ENCODE data around the gene OBSL1.

OBSL1 gene

GRCh38 chr2:219560893-219561178, 10.5 kb downstream of the OBSL1 start:
- Mint-ChIP-seq H3K27ac (peak overlapping the region; percentile 86), H3K4me3 (no peak overlapping the region), H3K4me1 (peaks cover 29% of the 10 kb centered on the region), H3K27me3 (ENCODE audit: low read depth, poor library complexity) (peaks cover 3% of the 10 kb centered on the region), H3K9me3 (no peaks in the 10 kb centered on the region), H3K36me3 (ENCODE audit: low read depth) (peaks cover 54% of the 10 kb centered on the region)
- TF ChIP-seq, protein P1, sequence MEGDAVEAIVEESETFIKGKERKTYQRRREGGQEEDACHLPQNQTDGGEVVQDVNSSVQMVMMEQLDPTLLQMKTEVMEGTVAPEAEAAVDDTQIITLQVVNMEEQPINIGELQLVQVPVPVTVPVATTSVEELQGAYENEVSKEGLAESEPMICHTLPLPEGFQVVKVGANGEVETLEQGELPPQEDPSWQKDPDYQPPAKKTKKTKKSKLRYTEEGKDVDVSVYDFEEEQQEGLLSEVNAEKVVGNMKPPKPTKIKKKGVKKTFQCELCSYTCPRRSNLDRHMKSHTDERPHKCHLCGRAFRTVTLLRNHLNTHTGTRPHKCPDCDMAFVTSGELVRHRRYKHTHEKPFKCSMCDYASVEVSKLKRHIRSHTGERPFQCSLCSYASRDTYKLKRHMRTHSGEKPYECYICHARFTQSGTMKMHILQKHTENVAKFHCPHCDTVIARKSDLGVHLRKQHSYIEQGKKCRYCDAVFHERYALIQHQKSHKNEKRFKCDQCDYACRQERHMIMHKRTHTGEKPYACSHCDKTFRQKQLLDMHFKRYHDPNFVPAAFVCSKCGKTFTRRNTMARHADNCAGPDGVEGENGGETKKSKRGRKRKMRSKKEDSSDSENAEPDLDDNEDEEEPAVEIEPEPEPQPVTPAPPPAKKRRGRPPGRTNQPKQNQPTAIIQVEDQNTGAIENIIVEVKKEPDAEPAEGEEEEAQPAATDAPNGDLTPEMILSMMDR (IDR thresholded peaks at IDR 0.05), result no peak
- no peak for DNase-seq

DNA sequence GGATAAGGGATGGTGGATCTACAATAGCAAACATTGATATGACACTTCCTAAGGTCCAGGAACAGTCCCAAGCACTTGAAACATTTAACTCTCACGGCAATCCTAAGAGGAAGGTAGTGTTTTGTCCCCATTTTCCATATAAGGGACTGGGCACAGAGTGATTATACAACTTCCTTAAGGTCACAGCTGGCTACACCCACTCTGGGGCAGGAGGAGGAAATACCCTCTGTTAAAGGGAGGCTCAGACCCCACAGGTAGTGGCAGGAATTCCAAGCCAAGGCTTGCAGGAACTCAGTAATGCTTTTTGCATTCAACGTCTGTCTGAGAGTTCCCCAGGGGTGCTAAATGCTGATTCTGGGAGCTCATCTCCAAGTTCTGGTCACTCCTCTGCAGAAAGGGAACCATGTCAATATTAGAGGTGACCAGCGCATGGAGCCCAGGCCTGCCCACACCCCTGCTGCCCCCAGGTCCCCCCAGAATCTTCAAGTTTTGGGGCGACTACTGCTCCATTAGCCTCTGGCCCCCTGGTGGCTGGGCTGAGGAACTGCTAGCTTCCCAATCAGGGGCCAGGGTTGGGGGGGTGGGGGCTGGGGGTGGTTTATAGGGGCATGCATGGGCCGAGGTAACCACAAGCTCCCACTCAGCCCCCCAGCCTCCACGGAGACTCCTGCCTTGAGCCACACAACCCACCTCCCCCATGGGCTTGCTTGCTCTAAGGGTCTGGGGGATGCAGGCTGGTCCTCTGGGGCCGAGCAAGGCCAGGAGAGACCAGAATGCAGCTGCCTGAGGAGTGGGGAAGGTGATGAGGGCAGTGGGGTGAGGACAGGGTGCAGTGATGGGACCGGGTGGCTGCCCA, 11.1 kb downstream of the OBSL1 start:
- peak overlapping the region; percentile 86 for H3K27ac Mint-ChIP-seq
- H3K9me3 Mint-ChIP-seq, result no peaks in the 10 kb centered on the region
- no peak overlapping the region for H3K4me3 Mint-ChIP-seq
- TF ChIP-seq, protein P1 (IDR thresholded peaks at IDR 0.05), result peak; percentile 70
- no peak for DNase-seq
- peaks cover 29% of the 10 kb centered on the region for H3K4me1 Mint-ChIP-seq
- H3K27me3 Mint-ChIP-seq (ENCODE audit: low read depth, poor library complexity), result peaks cover 3% of the 10 kb centered on the region
- peaks cover 54% of the 10 kb centered on the region for H3K36me3 Mint-ChIP-seq (ENCODE audit: low read depth)

DNA sequence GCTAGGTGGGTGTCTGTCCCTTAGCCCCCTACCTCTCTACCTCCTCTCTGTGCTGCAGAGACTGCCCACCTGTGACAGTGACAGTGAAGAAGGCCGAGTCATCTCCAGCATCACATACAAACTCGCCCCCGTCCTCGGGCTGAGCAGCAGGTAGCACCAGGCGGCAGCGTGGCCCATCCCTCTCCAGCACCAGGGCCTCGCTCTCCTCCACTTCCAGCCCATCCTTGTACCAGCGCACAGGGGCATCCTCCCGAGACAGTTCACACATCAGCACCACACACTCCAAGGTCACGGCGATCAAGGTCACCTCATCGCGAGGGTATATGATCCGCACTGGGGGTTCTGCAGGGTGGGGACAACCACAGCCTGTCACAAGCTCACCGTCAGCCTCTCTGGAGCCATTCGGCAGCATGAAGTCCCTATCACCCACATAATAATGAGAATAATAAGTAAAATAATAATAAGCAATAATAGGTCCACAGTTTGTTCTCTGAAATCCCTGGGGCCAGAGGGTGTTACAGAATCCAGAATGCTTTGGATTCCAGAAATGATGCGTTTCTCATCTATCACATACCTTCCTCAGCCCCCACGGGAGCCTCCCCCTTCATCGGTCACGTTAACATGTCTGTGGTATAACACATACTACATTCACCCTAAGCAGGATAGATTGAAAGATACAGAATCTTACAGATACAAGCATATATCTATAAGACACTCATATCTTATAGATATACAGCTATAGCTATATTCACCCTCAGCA, 12.0 kb downstream of the OBSL1 start:
- no peaks in the 10 kb centered on the region for H3K9me3 Mint-ChIP-seq
- DNase-seq, result no peak
- TF ChIP-seq, protein P1 (IDR thresholded peaks at IDR 0.05), result no peak
- no peak overlapping the region for H3K4me3 Mint-ChIP-seq
- H3K36me3 Mint-ChIP-seq (ENCODE audit: low read depth), result peaks cover 50% of the 10 kb centered on the region
- no peak overlapping the region for H3K27ac Mint-ChIP-seq
- H3K27me3 Mint-ChIP-seq (ENCODE audit: low read depth, poor library complexity), result peaks cover 3% of the 10 kb centered on the region
- peaks cover 29% of the 10 kb centered on the region for H3K4me1 Mint-ChIP-seq

DNA sequence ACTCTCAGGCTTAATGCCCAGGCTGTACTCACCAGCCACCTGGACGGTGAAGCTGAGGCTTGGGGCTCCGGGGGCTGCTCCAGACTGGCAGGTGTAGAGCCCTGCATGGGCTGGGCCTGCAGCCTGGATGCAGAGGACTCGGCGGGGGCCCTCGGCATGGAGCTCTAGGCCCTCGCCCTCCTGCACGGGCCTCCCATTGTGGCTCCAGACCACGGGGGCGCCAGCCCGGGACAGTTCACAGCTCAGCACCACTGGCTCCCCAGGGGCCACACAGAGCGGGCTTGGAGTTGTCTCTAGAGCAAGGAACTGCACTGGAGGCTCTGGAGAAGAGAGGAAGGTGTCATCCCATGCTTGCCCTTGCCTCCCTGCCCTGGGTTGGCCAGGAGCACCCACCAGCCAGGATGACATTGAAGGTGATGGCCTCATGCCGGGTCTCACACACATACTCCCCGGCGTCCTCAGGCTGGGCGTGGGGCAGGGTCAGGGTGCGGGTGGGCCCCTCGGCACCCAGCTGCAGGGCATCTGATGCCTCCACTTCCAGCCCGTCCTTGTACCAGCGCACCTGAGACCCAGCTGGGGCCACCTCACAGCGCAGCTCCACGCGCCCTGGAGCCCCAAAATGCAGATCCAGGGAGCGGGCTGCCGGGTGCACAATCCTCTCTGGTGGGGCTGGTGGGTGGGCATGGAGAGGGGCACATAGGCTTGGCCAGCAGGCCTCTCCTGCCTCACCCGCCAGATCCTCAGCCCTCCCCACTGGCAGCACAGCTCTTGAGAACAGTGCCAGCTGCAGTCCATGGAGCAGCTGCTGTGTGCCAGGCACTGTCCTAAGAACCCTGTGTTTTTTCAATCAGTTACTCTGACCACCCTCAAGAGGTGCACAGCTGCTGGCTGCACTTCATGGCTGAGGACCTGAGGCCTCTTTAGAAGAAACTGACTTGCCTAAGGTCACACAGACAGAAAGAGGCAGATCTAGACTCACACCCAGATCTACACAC, 13.3 kb downstream of the OBSL1 start:
- no peak for DNase-seq
- Mint-ChIP-seq H3K36me3 (ENCODE audit: low read depth) (peaks cover 43% of the 10 kb centered on the region), H3K4me1 (peaks cover 25% of the 10 kb centered on the region), H3K4me3 (no peak overlapping the region), H3K9me3 (no peaks in the 10 kb centered on the region), H3K27ac (no peak overlapping the region), H3K27me3 (ENCODE audit: low read depth, poor library complexity) (peaks cover 9% of the 10 kb centered on the region)
- TF ChIP-seq, protein P1 (IDR thresholded peaks at IDR 0.05), result no peak

DNA sequence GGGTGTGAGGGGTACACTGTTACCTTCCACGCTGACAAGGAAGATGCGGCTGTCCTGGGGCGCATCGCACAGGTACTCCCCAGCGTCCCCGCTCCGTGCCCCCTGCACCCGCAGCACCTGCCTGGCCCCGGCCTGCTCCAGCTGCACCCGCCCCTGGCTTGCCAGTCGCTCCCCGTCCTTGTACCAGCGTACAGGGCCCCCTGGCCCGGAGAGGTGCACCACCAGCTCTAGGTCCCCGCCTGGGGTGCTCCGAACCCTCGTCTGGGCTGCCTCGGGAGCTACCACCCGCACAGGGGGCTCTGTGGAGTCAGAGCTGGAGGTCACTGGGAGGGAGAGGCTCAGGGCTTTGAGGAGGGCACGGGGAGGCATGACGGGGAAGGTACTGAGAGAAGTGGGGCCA, 14.0 kb downstream of the OBSL1 start:
- no peak overlapping the region for H3K4me3 Mint-ChIP-seq
- peaks cover 36% of the 10 kb centered on the region for H3K36me3 Mint-ChIP-seq (ENCODE audit: low read depth)
- H3K27ac Mint-ChIP-seq, result no peak overlapping the region
- H3K27me3 Mint-ChIP-seq (ENCODE audit: low read depth, poor library complexity), result peaks cover 11% of the 10 kb centered on the region
- no peak for DNase-seq
- H3K9me3 Mint-ChIP-seq, result no peaks in the 10 kb centered on the region
- peaks cover 18% of the 10 kb centered on the region for H3K4me1 Mint-ChIP-seq
- TF ChIP-seq, protein P1 (IDR thresholded peaks at IDR 0.05), result no peak

All from nephron progenitor cell (in vitro differentiated cells).